Mesodermal cell (in vitro differentiated cells): ENCODE measurements around the gene INF2.
"Not testable (repeated sequence)": the region's sequence is repeated elsewhere in the genome, so short reads cannot be mapped to it uniquely, and the experiment has no call there.

ENCODE experiments used
- H3K27ac ChIP-seq: 2 replicates; pipeline ENCODE4 v1.7.0; 2013; ENCODE audit warnings: mild to moderate bottlenecking, low read depth, low read length, moderate library complexity; ENCODE audit not compliant: severe bottlenecking
- H3K36me3 ChIP-seq: 2 replicates; pipeline ENCODE4 v1.7.1; 2013; ENCODE audit warnings: mild to moderate bottlenecking, low read length, moderate library complexity; ENCODE audit not compliant: control insufficient read depth, insufficient read depth
- H3K4me1 ChIP-seq: one replicate; pipeline ENCODE4 v1.7.1; 2013; ENCODE audit warnings: mild to moderate bottlenecking, low read length; ENCODE audit not compliant: insufficient read depth, control insufficient read depth, poor library complexity, severe bottlenecking
- H3K4me3 ChIP-seq: 2 replicates; pipeline ENCODE4 v1.7.0; 2013; ENCODE audit warnings: low read length, control low read depth, mild to moderate bottlenecking; ENCODE audit not compliant: insufficient read depth, poor library complexity, severe bottlenecking; ENCODE audit errors: extremely low read depth
- H3K9me3 ChIP-seq: 2 replicates; pipeline ENCODE4 v1.7.1; 2013; ENCODE audit warnings: mild to moderate bottlenecking, low read length, moderate library complexity; ENCODE audit not compliant: control insufficient read depth
- WGBS, 2 experiments: methylation state at CpG; one replicate each; pipeline ENCODE4 v1.1.5; 2013; ENCODE audit warnings: missing lambda C conversion rate in 2 of 2; ENCODE audit not compliant: insufficient coverage in 2 of 2; 5-methylcytosine and 5-hydroxymethylcytosine counted together

INF2 gene

DNA sequence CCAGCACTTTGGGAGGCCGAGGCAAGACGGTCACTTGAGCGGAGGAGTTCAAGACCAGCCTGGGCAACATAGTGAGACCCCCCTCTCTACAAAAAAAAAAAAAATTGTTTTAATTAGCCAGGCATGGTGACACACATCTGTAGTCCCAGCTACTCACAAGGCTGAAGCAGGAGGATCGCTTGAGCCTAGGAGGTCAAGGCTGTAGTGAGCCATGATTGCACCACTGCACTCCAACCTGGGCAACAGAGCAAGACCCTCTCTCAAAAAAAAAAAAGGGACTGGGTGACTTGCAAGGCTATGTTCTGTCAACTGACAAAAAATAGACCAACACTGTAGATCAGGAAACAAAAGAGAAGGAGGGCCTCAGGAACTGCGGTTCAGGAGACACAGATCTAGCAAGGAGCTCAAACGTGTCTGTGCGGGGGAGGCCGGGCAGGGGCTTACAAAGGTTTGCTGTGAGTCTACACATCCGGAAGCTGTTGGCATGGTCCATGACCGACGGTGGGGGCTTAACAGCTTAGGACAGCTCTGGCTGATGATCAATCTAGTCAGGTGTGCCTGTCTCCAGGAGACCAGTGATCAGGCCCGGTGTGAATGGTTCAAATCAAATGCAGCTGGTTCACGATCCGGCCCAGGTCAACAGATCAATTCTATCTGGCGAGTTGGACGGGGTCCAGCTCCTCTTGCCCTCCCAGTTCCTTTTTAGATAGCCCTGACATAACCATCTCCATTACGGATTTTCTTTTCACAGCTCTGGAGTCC lies 31.7 kb upstream of the INF2 start:
- Histone ChIP-seq H3K36me3 (no peaks in the 10 kb centered on the region), H3K4me3 (no peak overlapping the region), H3K9me3 (peaks cover 21% of the 10 kb centered on the region), H3K4me1 (no peaks in the 10 kb centered on the region), H3K27ac (no peak overlapping the region)
- 93 to 94% methylated on average over 14 to 15 of the region's 17 CpGs for WGBS, 2 experiments

GRCh38 chr14:104658325-104658712 lies 31.1 kb upstream of the INF2 start:
- Histone ChIP-seq H3K27ac (no peak overlapping the region), H3K4me1 (no peaks in the 10 kb centered on the region), H3K36me3 (no peaks in the 10 kb centered on the region), H3K9me3 (peaks cover 19% of the 10 kb centered on the region), H3K4me3 (no peak overlapping the region)
- 90 to 94% methylated on average over 14 to 15 of the region's 15 CpGs for WGBS, 2 experiments

GRCh38 chr14:104659146-104659545 lies 30.3 kb upstream of the INF2 start:
- H3K36me3 ChIP-seq = no peaks in the 10 kb centered on the region
- 72% methylated on average over 3 of the region's 5 CpGs; no CpG with 5 or more reads in 1 of the 2 experiments for WGBS, 2 experiments
- H3K9me3 ChIP-seq = peaks cover 12% of the 10 kb centered on the region
- no peaks in the 10 kb centered on the region for H3K4me1 ChIP-seq
- H3K27ac ChIP-seq = no peak overlapping the region
- no peak overlapping the region for H3K4me3 ChIP-seq

DNA sequence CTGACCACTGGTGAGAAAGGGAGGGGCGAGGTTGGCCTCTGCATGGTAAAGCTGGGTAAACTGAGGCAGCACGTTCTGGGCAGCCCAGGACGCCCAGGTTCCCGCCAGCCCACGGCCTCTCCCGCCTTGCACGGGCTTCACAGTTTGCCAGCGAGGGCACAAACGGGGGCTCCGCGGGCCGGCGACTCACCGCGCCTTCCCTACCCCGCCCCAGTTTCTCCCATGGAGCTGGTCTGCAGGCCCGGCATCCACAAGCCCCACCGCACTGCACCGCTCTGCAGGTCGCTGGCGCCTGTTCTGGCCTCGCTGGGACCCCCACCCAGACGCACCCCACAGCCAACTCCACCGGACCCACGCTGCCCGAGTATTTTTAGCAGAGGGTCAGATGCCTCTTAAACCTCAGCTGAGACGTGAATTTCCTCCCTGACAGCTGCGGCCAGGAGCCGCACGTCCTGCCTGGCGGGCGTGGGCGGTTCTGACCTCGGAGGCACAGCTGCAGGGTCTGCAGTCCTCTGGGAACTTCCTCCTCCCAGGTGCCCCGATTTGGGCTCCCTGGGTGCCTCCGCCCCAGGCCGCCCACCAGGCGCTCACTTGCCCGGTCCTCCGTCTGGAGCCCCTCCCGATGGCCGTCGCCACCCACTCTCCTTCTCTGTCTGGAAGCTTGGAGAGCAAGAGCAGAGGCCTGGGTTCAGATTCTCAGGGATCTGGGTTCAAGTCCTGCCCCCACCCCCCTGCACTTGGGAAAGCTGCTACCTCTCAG lies 29.5 kb upstream of the INF2 start:
- Histone ChIP-seq H3K36me3 (no peaks in the 10 kb centered on the region), H3K9me3 (peaks cover 7% of the 10 kb centered on the region), H3K27ac (no peak overlapping the region), H3K4me1 (peaks cover 2% of the 10 kb centered on the region), H3K4me3 (no peak overlapping the region)
- 90 to 92% methylated on average over 42 to 43 of the region's 43 CpGs for WGBS, 2 experiments

DNA sequence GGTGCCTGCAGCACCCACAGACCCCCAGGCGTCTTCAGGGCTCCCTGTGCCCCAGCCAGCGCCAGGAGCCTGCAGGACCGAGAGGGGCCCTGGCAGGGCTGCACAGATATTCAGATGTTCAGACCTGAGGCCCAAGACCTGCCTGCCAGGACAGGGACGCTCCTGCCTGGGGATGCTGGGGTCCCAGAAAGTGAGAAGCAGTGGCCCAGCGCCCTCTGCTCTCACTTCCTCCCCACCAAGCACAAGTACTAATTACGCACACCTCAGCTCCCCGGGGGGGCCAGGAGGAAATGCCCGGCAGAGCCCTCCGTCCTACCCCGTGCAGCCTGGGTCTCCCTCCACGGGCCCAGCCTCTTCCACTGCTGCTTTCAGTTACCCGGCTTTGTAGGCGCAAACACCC lies 28.8 kb upstream of the INF2 start:
- WGBS, 2 experiments = 85 to 96% methylated on average over 9 to 10 of the region's 13 CpGs
- Histone ChIP-seq H3K4me3 (no peak overlapping the region), H3K36me3 (no peaks in the 10 kb centered on the region), H3K4me1 (peaks cover 8% of the 10 kb centered on the region), H3K27ac (no peak overlapping the region), H3K9me3 (peaks cover 7% of the 10 kb centered on the region)

GRCh38 chr14:104661086-104661485 lies 28.3 kb upstream of the INF2 start:
- no CpG with 5 or more reads among the region's 2 CpGs for WGBS, 2 experiments
- Histone ChIP-seq H3K36me3 (no peaks in the 10 kb centered on the region), H3K9me3 (peaks cover 7% of the 10 kb centered on the region), H3K27ac (no peak overlapping the region), H3K4me3 (no peak overlapping the region), H3K4me1 (peaks cover 13% of the 10 kb centered on the region)

GRCh38 chr14:104661528-104662157 lies 27.8 kb upstream of the INF2 start:
- H3K9me3 ChIP-seq, H3K36me3 ChIP-seq, H3K27ac ChIP-seq, H3K4me3 ChIP-seq: not testable (repeated sequence)
- WGBS, 2 experiments = 86 to 94% methylated on average over 6 to 8 of the region's 18 CpGs
- H3K4me1 ChIP-seq = peaks cover 17% of the 10 kb centered on the region

DNA sequence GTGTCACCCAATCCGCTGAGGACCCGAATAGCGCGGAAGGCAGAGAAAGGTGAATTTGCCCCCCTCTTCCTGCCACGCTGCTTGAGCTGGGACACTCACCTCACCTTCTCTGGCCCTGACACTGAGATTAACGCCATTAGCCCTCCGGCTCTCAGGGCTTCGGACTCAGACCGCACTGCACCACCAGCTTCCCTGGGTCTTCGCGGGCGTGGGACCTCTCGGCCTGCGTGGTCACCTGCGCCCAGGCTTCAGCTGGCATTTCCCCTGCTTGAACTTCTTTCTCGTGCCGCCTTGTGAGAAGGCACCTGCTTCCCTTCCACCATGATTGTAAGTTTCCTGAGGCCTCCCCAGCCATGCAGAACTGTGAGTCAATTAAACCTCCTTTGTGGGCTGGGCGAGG lies 26.9 kb upstream of the INF2 start:
- not testable (repeated sequence) for H3K27ac ChIP-seq, H3K4me3 ChIP-seq, H3K36me3 ChIP-seq, H3K9me3 ChIP-seq
- WGBS, 2 experiments = 92 to 93% methylated on average over 14 to 18 of the region's 18 CpGs
- H3K4me1 ChIP-seq = peaks cover 17% of the 10 kb centered on the region

GRCh38 chr14:104664107-104664506 lies 25.3 kb upstream of the INF2 start:
- no peaks in the 10 kb centered on the region for H3K36me3 ChIP-seq
- H3K9me3 ChIP-seq = peaks cover 7% of the 10 kb centered on the region
- peaks cover 17% of the 10 kb centered on the region for H3K4me1 ChIP-seq
- 100% methylated on average over 1 to 3 of the region's 7 CpGs for WGBS, 2 experiments
- H3K27ac ChIP-seq = no peak overlapping the region
- no peak overlapping the region for H3K4me3 ChIP-seq

- peaks cover 7% of the 10 kb centered on the region for H3K9me3 ChIP-seq
- 91 to 100% methylated on average over 6 to 7 of the region's 10 CpGs for WGBS, 2 experiments
- no peak overlapping the region for H3K27ac ChIP-seq
- no peak overlapping the region for H3K4me3 ChIP-seq
- H3K36me3 ChIP-seq = no peaks in the 10 kb centered on the region
- H3K4me1 ChIP-seq = peaks cover 17% of the 10 kb centered on the region
These were observed 24.8 kb upstream of the INF2 start for GRCh38 chr14:104664588-104664987.
